Subcutaneous abdominal adipose tissue (tissue), 5 donors: Measurements from ENCODE around the gene SAMD4A.

Experiments used
- H3K27ac ChIP-seq: one replicate; pipeline ENCODE4 v1.7.0; 2013; ENCODE audit warnings: low read depth, mild to moderate bottlenecking, inconsistent platforms, low read length, moderate library complexity
- H3K27me3 ChIP-seq, 5 donors: one replicate each; pipeline ENCODE4 v1.7.0; 2013; ENCODE audit warnings: low read length in 5 of 5, inconsistent platforms in 1 of 5; ENCODE audit not compliant: control insufficient read depth in 5 of 5, insufficient read depth in 4 of 5
- H3K36me3 ChIP-seq, 5 donors: one replicate each; pipeline ENCODE4 v1.7.0; 2013; ENCODE audit warnings: low read length in 5 of 5; ENCODE audit not compliant: control insufficient read depth in 5 of 5, insufficient read depth in 5 of 5
- H3K4me1 ChIP-seq, 5 donors: one replicate each; pipeline ENCODE4 v1.7.0; 2013; ENCODE audit warnings: low read length in 5 of 5, mild to moderate bottlenecking in 3 of 5, moderate library complexity in 1 of 5; ENCODE audit not compliant: control insufficient read depth in 5 of 5, insufficient read depth in 5 of 5
- H3K4me3 ChIP-seq, 5 donors: one replicate each; pipeline ENCODE4 v1.7.0; 2013; ENCODE audit warnings: low read length in 5 of 5, low read depth in 1 of 5
- H3K9ac ChIP-seq, 5 donors: one replicate each; pipeline ENCODE4 v1.7.0; 2013; ENCODE audit warnings: low read length in 5 of 5, mild to moderate bottlenecking in 4 of 5, moderate library complexity in 3 of 5
- H3K9me3 ChIP-seq, 5 donors: one replicate each; pipeline ENCODE4 v1.7.0; 2013; ENCODE audit warnings: low read length in 5 of 5; ENCODE audit not compliant: control insufficient read depth in 5 of 5
- donor health status: healthy.
- donor health status: healthy.
- donor health status: healthy.
- donor health status: healthy.
- donor health status: healthy.

The SAMD4A gene

DNA sequence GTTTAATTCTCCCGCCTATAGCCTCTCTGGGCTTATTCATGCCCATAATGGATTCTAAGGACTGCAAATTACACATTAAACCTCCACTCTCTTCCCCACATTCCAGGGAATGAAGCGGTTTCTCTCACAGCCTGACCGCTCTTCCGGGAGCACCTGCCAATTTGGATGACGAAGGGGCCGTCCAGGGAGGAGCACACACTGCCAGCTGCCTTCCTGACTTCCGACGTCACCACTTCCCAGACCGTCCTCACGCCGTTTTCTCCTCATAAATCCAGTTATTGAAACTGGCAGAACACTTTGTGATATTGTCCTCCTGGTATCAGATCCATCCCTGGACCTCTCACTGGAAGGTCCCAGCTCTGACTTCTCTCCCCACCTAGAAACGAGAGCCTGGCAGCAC lies 248.1 kb downstream of the SAMD4A start:
- Histone ChIP-seq H3K4me1 (no peaks in the 10 kb centered on the region), H3K9me3 (no peaks in the 10 kb centered on the region), H3K36me3 (no peaks in the 10 kb centered on the region), H3K4me3 (no peak overlapping the region), H3K27ac (no peak overlapping the region), H3K9ac (no peak overlapping the region), H3K27me3 (peaks cover 0 to 6% (median 0%) of the 10 kb centered on the region in 5 donors)

GRCh38 chr14:54815515-54815914 lies 248.6 kb downstream of the SAMD4A start:
- Histone ChIP-seq H3K9ac (no peak overlapping the region), H3K27me3 (peaks cover 0 to 6% (median 0%) of the 10 kb centered on the region in 5 donors), H3K27ac (no peak overlapping the region), H3K9me3 (no peaks in the 10 kb centered on the region), H3K36me3 (no peaks in the 10 kb centered on the region), H3K4me3 (no peak overlapping the region), H3K4me1 (no peaks in the 10 kb centered on the region)

- Histone ChIP-seq H3K9ac (no peak overlapping the region), H3K4me1 (no peaks in the 10 kb centered on the region), H3K36me3 (no peaks in the 10 kb centered on the region), H3K27me3 (peaks cover 0 to 6% (median 0%) of the 10 kb centered on the region in 5 donors), H3K4me3 (no peak overlapping the region), H3K9me3 (no peaks in the 10 kb centered on the region), H3K27ac (no peak overlapping the region)
These were observed 249.5 kb downstream of the SAMD4A start for GRCh38 chr14:54816450-54816849.

GRCh38 chr14:54817506-54817905 lies 250.6 kb downstream of the SAMD4A start:
- no peaks in the 10 kb centered on the region for H3K36me3 ChIP-seq
- H3K9me3 ChIP-seq, result peaks cover 0 to under 1% (median 0%) of the 10 kb centered on the region in 5 donors
- H3K4me1 ChIP-seq, result no peaks in the 10 kb centered on the region
- no peak overlapping the region for H3K27ac ChIP-seq
- peaks cover 0 to 6% (median 0%) of the 10 kb centered on the region in 5 donors for H3K27me3 ChIP-seq
- H3K9ac ChIP-seq, result no peak overlapping the region
- H3K4me3 ChIP-seq, result no peak overlapping the region

DNA sequence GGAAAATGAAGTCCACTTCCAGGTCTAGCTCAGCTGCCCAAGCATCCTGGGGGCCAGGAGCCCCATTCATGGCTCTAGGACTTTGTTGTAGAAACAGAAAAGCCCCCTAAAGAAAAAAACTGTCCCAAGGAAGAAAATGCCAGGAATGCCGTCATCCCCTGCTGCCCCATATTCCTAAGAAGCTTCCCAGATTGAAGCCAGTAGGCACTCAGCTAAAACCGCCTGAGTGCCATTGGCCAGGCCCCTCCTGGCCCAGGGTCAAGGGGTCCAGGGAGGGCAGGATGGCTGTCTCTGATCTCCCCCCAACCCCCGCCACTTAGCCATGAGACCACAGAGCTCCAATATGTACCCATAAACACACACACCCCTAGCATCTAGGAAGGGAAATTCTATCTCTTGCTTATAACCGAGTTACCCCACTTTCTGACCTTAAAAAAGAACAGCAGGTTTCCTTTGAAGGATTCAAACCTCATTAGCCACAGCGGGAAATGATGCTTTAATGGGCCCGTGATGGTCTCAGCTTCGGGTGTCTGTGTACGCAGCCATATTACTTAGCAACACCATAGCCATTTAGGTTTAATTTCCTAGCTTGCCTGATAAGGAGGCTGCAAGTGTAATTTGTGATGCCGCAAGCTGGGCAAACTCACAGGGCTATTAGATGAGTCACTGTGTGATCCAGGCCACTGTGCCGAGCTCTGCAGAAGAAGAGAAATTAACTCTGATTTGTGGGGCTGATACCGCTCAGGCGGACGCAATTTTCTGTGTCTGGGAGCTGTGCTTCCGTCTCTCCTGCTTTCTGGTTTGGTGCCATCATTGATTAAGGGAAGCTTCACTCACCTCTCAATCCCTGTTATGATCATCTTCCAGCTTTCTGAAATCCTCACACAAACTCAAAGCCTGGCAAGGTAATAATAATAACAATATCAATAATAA lies 251.5 kb downstream of the SAMD4A start:
- Histone ChIP-seq H3K27me3 (peaks cover 0 to 6% (median 0%) of the 10 kb centered on the region in 5 donors), H3K4me3 (no peak overlapping the region), H3K4me1 (no peaks in the 10 kb centered on the region), H3K9ac (no peak overlapping the region), H3K27ac (no peak overlapping the region), H3K36me3 (no peaks in the 10 kb centered on the region), H3K9me3 (peaks cover 0 to 10% (median 5%) of the 10 kb centered on the region in 5 donors)

DNA sequence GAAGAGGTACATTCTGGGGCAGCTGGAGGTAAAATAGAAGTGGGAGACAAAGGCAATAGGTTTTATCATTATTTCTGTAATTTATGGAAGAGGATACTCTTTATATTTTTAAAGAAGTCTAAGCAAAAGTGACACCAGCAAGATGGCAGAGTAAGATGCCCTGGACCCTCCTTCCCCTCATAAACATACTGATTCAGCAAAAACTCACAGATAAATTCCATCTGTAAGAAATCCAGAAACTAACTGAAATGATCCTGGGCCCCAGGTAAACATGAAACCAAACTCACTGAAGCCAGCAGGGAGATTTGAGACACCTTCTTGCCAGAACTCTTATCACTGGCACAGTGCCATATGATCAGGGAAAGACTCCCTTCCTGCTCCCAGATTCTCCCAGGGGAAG lies 255.8 kb downstream of the SAMD4A start:
- no peaks in the 10 kb centered on the region for H3K36me3 ChIP-seq
- peaks cover 0 to 5% (median 0%) of the 10 kb centered on the region in 5 donors for H3K27me3 ChIP-seq
- no peak overlapping the region for H3K9ac ChIP-seq

GRCh38 chr14:54823757-54824549 lies 257.0 kb downstream of the SAMD4A start:
- Histone ChIP-seq H3K9me3 (peaks cover 4 to 23% (median 23%) of the 10 kb centered on the region in 5 donors), H3K4me3 (no peak overlapping the region), H3K4me1 (no peaks in the 10 kb centered on the region), H3K27ac (no peak overlapping the region), H3K36me3 (no peaks in the 10 kb centered on the region), H3K9ac (no peak overlapping the region), H3K27me3 (no peaks in the 10 kb centered on the region)

More for the DNA sequence above, 255.8 kb downstream of the SAMD4A start:
- Histone ChIP-seq H3K9me3 (peaks cover 4 to 23% (median 23%) of the 10 kb centered on the region in 5 donors), H3K4me3 (no peak overlapping the region), H3K27ac (no peak overlapping the region), H3K4me1 (no peaks in the 10 kb centered on the region)

DNA sequence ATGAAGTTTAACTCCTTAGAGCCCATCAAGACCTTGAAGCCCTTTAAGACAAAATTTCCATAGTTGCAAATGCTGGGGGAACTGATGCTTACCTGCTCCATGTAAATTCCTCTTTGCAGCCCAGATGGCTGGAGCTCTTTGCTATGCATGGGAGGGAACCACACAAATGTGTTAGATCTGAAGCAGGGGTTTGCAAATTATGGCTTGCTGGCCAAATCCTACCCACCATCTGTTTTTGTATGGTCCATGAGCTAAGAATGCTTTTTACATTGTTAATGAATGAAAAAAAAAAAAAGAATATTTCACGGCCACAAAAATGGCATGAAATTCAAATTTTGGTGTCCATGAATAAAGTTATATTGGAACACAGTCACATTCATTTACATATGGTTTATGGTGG lies 261.1 kb downstream of the SAMD4A start:
- Histone ChIP-seq H3K27me3 (no peaks in the 10 kb centered on the region), H3K4me3 (no peak overlapping the region), H3K4me1 (no peaks in the 10 kb centered on the region), H3K27ac (no peak overlapping the region), H3K36me3 (no peaks in the 10 kb centered on the region), H3K9me3 (peaks cover 4 to 23% (median 19%) of the 10 kb centered on the region in 5 donors), H3K9ac (no peak overlapping the region)

GRCh38 chr14:54829486-54830224 lies 262.7 kb downstream of the SAMD4A start:
- Histone ChIP-seq H3K4me3 (no peak overlapping the region), H3K9ac (no peak overlapping the region), H3K27me3 (no peaks in the 10 kb centered on the region), H3K9me3 (peaks cover 4 to 8% (median 7%) of the 10 kb centered on the region in 5 donors), H3K36me3 (no peaks in the 10 kb centered on the region), H3K4me1 (peaks cover 0 to 2% (median 0%) of the 10 kb centered on the region in 5 donors), H3K27ac (no peak overlapping the region)
